SK-N-SH (cell line): Measurements from ENCODE around the gene GALNT17.

Experiments
- EP300 ChIP-seq, 2 experiments: IDR thresholded peaks; 2 replicates each; pipeline versions ENCODE4 v1.4.0 to v1.6.1; 2012; ENCODE audit warnings: borderline replicate concordance in 1 of 2, low read depth in 1 of 2, low read length in 1 of 2
- NFIC ChIP-seq: IDR thresholded peaks from 2 replicates; pipeline ENCODE4 v1.4.0; 2012; ENCODE audit warnings: borderline replicate concordance
- NRF1 ChIP-seq: IDR thresholded peaks from 2 replicates; pipeline ENCODE4 v1.6.1; 2012; ENCODE audit warnings: low read depth, mild to moderate bottlenecking, low read length
- POLR2AphosphoS5 ChIP-seq: IDR thresholded peaks from 2 replicates; pipeline ENCODE4 v1.6.1; 2012; ENCODE audit warnings: low read depth, low read length
- RCOR1 ChIP-seq: fragments of 150-350 bp; IDR thresholded peaks from 2 replicates; pipeline ENCODE4 v1.6.1; 2017; ENCODE audit warnings: antibody characterized with exemption, low read length
- TEAD4 ChIP-seq: IDR thresholded peaks from 2 replicates; pipeline ENCODE4 v1.4.0; 2012; ENCODE audit warnings: mild to moderate bottlenecking, borderline replicate concordance; ENCODE audit not compliant: insufficient read depth
- TF ChIP-seq, protein P1 (sequence below): fragments of 200-600 bp; sonication (generic); IDR thresholded peaks from 2 replicates; pipeline ENCODE4 v1.6.1; 2017; ENCODE audit warnings: antibody characterized with exemption, mild to moderate bottlenecking, moderate library complexity
- TF ChIP-seq, protein P2 (sequence below): fragments of 150-350 bp; IDR thresholded peaks from 2 replicates; pipeline ENCODE4 v1.6.1; 2017; ENCODE audit warnings: antibody characterized with exemption, low read length, low read depth, borderline replicate concordance

DNA sequence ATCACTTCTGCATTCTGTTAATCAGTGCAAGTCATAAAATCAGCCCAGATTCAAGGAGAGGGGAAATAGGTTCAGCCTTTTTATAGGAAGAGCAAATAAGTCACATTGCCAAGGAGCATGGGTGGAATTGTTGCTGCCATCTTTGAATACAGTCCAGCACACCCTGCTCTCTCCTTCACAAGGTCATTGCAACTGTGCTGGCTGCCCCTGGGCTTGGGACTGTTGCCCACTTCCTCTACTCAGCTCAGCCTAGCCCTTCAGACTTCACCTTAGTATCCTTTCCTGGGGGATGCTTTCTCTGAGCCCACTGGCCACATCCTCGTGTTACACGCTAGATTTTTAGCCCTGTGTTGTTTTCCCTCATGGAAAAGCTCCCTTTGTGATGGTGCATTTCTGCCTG lies 527.7 kb downstream of the GALNT17 start:
- no peak for TF ChIP-seq NRF1
- TF ChIP-seq, protein P1, sequence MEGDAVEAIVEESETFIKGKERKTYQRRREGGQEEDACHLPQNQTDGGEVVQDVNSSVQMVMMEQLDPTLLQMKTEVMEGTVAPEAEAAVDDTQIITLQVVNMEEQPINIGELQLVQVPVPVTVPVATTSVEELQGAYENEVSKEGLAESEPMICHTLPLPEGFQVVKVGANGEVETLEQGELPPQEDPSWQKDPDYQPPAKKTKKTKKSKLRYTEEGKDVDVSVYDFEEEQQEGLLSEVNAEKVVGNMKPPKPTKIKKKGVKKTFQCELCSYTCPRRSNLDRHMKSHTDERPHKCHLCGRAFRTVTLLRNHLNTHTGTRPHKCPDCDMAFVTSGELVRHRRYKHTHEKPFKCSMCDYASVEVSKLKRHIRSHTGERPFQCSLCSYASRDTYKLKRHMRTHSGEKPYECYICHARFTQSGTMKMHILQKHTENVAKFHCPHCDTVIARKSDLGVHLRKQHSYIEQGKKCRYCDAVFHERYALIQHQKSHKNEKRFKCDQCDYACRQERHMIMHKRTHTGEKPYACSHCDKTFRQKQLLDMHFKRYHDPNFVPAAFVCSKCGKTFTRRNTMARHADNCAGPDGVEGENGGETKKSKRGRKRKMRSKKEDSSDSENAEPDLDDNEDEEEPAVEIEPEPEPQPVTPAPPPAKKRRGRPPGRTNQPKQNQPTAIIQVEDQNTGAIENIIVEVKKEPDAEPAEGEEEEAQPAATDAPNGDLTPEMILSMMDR, result no peak
- TF ChIP-seq RCOR1, result no peak
- no peak for TF ChIP-seq TEAD4
- no peak for TF ChIP-seq NFIC
- no peak for TF ChIP-seq EP300 (IDR thresholded peaks at IDR 0.05; ENCODE audit: borderline replicate concordance in 1 of 2, low read depth in 1 of 2, low read length in 1 of 2)
- TF ChIP-seq POLR2AphosphoS5, result no peak
- TF ChIP-seq, protein P2, sequence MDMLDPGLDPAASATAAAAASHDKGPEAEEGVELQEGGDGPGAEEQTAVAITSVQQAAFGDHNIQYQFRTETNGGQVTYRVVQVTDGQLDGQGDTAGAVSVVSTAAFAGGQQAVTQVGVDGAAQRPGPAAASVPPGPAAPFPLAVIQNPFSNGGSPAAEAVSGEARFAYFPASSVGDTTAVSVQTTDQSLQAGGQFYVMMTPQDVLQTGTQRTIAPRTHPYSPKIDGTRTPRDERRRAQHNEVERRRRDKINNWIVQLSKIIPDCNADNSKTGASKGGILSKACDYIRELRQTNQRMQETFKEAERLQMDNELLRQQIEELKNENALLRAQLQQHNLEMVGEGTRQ, result no peak
